GM12878 (cell line): Measurements from ENCODE around the gene RHOG. TPM values are rescaled to one million over a fixed set of nuclear protein-coding genes. Genes with fewer than 3 reads are reported as not detected.
A peak's percentile ranks its signal among the peaks of the same experiment; 100 is the strongest.

Source experiments
- ASH2L ChIP-seq: fragments of 300-600, 200-600 bp; sonication (generic); IDR thresholded peaks from 2 replicates; pipeline ENCODE4 v1.6.1; 2017; ENCODE audit warnings: low read depth, mild to moderate bottlenecking, borderline replicate concordance
- BACH1 ChIP-seq: fragments of 450-650 bp; IDR thresholded peaks from 2 replicates; pipeline ENCODE4 v1.6.1; 2017; ENCODE audit warnings: mild to moderate bottlenecking, borderline replicate concordance
- CHD4 ChIP-seq: fragments of 200-600 bp; sonication (generic); IDR thresholded peaks from 2 replicates; pipeline ENCODE4 v1.6.1; 2016; ENCODE audit warnings: mild to moderate bottlenecking
- DPF2 ChIP-seq: fragments of 450-650 bp; IDR thresholded peaks from 2 replicates; pipeline ENCODE4 v1.6.1; 2017; ENCODE audit warnings: mild to moderate bottlenecking
- FOS ChIP-seq: IDR thresholded peaks from 3 replicates; pipeline ENCODE4 v1.6.1; 2011; ENCODE audit warnings: borderline replicate concordance; ENCODE audit not compliant: insufficient read length; ENCODE audit errors: extremely low read depth
- HDGF ChIP-seq: fragments of 450-650 bp; IDR thresholded peaks from 2 replicates; pipeline ENCODE4 v1.6.1; 2016; ENCODE audit warnings: antibody characterized with exemption
- LARP7 ChIP-seq: fragments of 450-650 bp; IDR thresholded peaks from 2 replicates; pipeline ENCODE4 v1.6.1; 2017; ENCODE audit warnings: mild to moderate bottlenecking
- NFYA ChIP-seq: IDR thresholded peaks from 2 replicates; pipeline ENCODE4 v1.6.1; 2011; ENCODE audit warnings: low read depth, mild to moderate bottlenecking, low read length, improper control_type of control experiment, borderline replicate concordance
- POLR2AphosphoS5 ChIP-seq: IDR thresholded peaks from 2 replicates; pipeline ENCODE4 v1.6.1; 2011; ENCODE audit warnings: mild to moderate bottlenecking, low read length, inconsistent platforms
- POU2F2 ChIP-seq: IDR thresholded peaks from 3 replicates; pipeline ENCODE4 v1.6.1; 2011; ENCODE audit warnings: low read depth, mild to moderate bottlenecking, low read length, borderline replicate concordance
- RBBP5 ChIP-seq: fragments of 200-600 bp; sonication (generic); conservative IDR thresholded peaks from 2 replicates; pipeline ENCODE4 v1.6.1; 2016
- RELA ChIP-seq: fragments of 450-650 bp; IDR thresholded peaks from 2 replicates; pipeline ENCODE4 v1.8.0; 2014; ENCODE audit warnings: borderline replicate concordance; ENCODE audit not compliant: partially characterized antibody
- RUNX3 ChIP-seq: IDR thresholded peaks from 2 replicates; pipeline ENCODE4 v1.6.1; 2012; ENCODE audit warnings: low read length, inconsistent platforms
- TCF12 ChIP-seq: IDR thresholded peaks from 2 replicates; pipeline ENCODE4 v1.6.1; 2011; ENCODE audit warnings: low read depth, mild to moderate bottlenecking, low read length
- YY1 ChIP-seq: IDR thresholded peaks from 2 replicates; pipeline ENCODE4 v1.6.1; 2011; ENCODE audit warnings: low read depth, mild to moderate bottlenecking, low read length
- polyA plus RNA-seq, 11 experiments: library from polyadenylated mRNA; depleted of rRNA in 4 of 11; unstranded in 6 of 11; stranded (reverse) in 5 of 11; fragments of >200 nt; fragmentation: Nextera tagmentation in 4 of 11; fragmentation: Illumina TruSeq in 1 of 11; extraction: Ambion mirVana in 4 of 11; extraction: Trizol in 1 of 11; gene quantifications; 1 replicate in 1 of 11; 2 replicates in 10 of 11; pipeline versions ENCODE4 v1.2.1 to v1.2.3, GENCODE V29; 2011 to 2016; ENCODE audit warnings: inconsistent platforms in 2 of 11, missing spikeins in 2 of 11, low read depth in 1 of 11
- total RNA-seq, 4 experiments: library from RNA; depleted of rRNA in 3 of 4; stranded (reverse); fragments of >200 nt in 3 of 4; fragmentation: Illumina TruSeq in 1 of 4; extraction: Trizol in 1 of 4; gene quantifications; 2 replicates each; pipeline versions ENCODE4 v1.2.1 to v1.2.3, GENCODE V29; 2013 to 2021
- TF ChIP-seq, protein P1 (sequence below): IDR thresholded peaks from 2 replicates; pipeline ENCODE4 v1.6.1; 2011; ENCODE audit warnings: mild to moderate bottlenecking, low read depth, low read length, moderate library complexity; ENCODE audit not compliant: insufficient replicate concordance
- TF ChIP-seq, protein P2 (sequence below): fragments of 450-650 bp; IDR thresholded peaks from 2 replicates; pipeline ENCODE4 v1.6.1; 2017; ENCODE audit warnings: mild to moderate bottlenecking
- TF ChIP-seq, protein P3 (sequence below): fragments of 450-650 bp; IDR thresholded peaks from 2 replicates; pipeline ENCODE4 v1.6.1; 2017; ENCODE audit warnings: mild to moderate bottlenecking, moderate library complexity
- TF ChIP-seq, protein P4 (sequence below): IDR thresholded peaks from 2 replicates; pipeline ENCODE4 v1.6.1; 2012; ENCODE audit warnings: low read depth, low read length, improper control_type of control experiment
- TF ChIP-seq, protein P5 (sequence below): fragments of 450-650 bp; IDR thresholded peaks from 2 replicates; pipeline ENCODE4 v1.6.1; 2017; ENCODE audit warnings: mild to moderate bottlenecking, low read depth, inconsistent platforms; ENCODE audit not compliant: poor library complexity, severe bottlenecking

The RHOG gene
- total and polyA plus RNA-seq, 10 of the 15 experiments (the other 5 are each of a cell fraction or from before 2014, with no cell fraction given), result 16.0 to 172 (median 94.8) TPM

DNA sequence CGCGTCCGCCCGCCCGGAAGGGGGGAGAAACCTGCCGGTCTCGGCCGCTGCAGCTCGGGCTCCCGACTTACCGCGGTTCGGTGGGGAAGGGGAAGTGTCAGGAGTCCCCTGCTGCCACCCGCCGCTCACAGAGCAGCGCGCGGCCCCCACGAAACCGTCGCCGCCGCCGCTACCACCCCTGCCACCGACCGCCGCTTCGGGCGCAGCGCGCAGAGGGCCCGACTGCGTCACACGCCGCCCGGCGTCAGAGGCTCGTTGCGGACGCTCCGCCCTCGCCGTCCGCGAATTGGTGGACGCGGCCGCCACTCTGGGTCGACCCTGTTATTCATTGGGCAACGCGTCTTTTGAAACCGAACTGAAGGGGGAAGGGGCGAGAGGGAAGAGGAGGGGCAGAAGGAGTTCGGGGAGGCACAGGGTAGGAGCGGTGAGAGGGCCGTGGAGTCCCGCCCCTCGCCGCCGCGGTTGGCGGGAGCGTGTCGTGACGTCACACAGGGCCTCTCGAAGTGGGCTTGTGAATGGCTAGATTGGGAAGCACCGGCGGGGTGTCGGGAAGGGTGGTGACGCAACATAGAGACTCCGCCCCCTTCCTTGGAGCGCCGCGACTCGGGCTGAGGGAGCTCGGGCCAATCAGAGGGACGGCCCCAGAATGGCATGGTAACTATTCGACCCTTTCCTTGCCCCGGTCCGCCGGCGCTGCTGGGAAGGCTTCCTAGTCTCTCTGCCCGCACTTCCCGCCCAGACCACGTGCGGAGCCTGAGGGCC lies 43.2 kb downstream of the RHOG start, which contains the start of gene NUP98 (continued):
- TF ChIP-seq ASH2L (no peak), FOS (peak; percentile 50), HDGF (peak; percentile 100), LARP7 (peak; percentile 98), POLR2AphosphoS5 (peak; percentile 85), TCF12 (0 out of 2 replicates have a peak, but pooled peaks have one; percentile 48), CHD4 (no peak), NFYA (0 out of 2 replicates have a peak, but pooled peaks have one; percentile 27), POU2F2 (peak; percentile 21; the same call in 1 of the 3 replicates), YY1 (0 out of 2 replicates have a peak, but pooled peaks have one; percentile 47), DPF2 (peak; percentile 100), RUNX3 (peak; percentile 41; the same call in 1 of the 2 replicates), RBBP5 (no peak), RELA (peak; percentile 39), BACH1 (peak; percentile 81)
- TF ChIP-seq, protein P1, sequence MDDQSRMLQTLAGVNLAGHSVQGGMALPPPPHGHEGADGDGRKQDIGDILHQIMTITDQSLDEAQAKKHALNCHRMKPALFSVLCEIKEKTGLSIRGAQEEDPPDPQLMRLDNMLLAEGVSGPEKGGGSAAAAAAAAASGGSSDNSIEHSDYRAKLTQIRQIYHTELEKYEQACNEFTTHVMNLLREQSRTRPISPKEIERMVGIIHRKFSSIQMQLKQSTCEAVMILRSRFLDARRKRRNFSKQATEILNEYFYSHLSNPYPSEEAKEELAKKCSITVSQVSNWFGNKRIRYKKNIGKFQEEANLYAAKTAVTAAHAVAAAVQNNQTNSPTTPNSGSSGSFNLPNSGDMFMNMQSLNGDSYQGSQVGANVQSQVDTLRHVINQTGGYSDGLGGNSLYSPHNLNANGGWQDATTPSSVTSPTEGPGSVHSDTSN, result peak; percentile 99
- TF ChIP-seq, protein P2, sequence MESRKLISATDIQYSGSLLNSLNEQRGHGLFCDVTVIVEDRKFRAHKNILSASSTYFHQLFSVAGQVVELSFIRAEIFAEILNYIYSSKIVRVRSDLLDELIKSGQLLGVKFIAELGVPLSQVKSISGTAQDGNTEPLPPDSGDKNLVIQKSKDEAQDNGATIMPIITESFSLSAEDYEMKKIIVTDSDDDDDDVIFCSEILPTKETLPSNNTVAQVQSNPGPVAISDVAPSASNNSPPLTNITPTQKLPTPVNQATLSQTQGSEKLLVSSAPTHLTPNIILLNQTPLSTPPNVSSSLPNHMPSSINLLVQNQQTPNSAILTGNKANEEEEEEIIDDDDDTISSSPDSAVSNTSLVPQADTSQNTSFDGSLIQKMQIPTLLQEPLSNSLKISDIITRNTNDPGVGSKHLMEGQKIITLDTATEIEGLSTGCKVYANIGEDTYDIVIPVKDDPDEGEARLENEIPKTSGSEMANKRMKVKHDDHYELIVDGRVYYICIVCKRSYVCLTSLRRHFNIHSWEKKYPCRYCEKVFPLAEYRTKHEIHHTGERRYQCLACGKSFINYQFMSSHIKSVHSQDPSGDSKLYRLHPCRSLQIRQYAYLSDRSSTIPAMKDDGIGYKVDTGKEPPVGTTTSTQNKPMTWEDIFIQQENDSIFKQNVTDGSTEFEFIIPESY, result no peak
- TF ChIP-seq, protein P3, sequence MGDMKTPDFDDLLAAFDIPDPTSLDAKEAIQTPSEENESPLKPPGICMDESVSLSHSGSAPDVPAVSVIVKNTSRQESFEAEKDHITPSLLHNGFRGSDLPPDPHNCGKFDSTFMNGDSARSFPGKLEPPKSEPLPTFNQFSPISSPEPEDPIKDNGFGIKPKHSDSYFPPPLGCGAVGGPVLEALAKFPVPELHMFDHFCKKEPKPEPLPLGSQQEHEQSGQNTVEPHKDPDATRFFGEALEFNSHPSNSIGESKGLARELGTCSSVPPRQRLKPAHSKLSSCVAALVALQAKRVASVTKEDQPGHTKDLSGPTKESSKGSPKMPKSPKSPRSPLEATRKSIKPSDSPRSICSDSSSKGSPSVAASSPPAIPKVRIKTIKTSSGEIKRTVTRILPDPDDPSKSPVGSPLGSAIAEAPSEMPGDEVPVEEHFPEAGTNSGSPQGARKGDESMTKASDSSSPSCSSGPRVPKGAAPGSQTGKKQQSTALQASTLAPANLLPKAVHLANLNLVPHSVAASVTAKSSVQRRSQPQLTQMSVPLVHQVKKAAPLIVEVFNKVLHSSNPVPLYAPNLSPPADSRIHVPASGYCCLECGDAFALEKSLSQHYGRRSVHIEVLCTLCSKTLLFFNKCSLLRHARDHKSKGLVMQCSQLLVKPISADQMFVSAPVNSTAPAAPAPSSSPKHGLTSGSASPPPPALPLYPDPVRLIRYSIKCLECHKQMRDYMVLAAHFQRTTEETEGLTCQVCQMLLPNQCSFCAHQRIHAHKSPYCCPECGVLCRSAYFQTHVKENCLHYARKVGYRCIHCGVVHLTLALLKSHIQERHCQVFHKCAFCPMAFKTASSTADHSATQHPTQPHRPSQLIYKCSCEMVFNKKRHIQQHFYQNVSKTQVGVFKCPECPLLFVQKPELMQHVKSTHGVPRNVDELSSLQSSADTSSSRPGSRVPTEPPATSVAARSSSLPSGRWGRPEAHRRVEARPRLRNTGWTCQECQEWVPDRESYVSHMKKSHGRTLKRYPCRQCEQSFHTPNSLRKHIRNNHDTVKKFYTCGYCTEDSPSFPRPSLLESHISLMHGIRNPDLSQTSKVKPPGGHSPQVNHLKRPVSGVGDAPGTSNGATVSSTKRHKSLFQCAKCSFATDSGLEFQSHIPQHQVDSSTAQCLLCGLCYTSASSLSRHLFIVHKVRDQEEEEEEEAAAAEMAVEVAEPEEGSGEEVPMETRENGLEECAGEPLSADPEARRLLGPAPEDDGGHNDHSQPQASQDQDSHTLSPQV, result peak; percentile 17; the same call in 1 of the 2 replicates
- TF ChIP-seq, protein P4, sequence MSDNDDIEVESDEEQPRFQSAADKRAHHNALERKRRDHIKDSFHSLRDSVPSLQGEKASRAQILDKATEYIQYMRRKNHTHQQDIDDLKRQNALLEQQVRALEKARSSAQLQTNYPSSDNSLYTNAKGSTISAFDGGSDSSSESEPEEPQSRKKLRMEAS, result peak; percentile 59; the same call in 1 of the 2 replicates
- TF ChIP-seq, protein P5, sequence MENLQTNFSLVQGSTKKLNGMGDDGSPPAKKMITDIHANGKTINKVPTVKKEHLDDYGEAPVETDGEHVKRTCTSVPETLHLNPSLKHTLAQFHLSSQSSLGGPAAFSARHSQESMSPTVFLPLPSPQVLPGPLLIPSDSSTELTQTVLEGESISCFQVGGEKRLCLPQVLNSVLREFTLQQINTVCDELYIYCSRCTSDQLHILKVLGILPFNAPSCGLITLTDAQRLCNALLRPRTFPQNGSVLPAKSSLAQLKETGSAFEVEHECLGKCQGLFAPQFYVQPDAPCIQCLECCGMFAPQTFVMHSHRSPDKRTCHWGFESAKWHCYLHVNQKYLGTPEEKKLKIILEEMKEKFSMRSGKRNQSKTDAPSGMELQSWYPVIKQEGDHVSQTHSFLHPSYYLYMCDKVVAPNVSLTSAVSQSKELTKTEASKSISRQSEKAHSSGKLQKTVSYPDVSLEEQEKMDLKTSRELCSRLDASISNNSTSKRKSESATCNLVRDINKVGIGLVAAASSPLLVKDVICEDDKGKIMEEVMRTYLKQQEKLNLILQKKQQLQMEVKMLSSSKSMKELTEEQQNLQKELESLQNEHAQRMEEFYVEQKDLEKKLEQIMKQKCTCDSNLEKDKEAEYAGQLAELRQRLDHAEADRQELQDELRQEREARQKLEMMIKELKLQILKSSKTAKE, result no peak
